ENCODE results near the gene C2CD2L. TPM values are rescaled to one million over a fixed set of nuclear protein-coding genes. Genes with fewer than 3 reads are reported as not detected.
"Not testable (repeated sequence)": the region's sequence is repeated elsewhere in the genome, so short reads cannot be mapped to it uniquely, and the experiment has no call there.

C2CD2L gene
- total RNA-seq, 1 donor from 2014 or later, result 9.6 TPM

DNA sequence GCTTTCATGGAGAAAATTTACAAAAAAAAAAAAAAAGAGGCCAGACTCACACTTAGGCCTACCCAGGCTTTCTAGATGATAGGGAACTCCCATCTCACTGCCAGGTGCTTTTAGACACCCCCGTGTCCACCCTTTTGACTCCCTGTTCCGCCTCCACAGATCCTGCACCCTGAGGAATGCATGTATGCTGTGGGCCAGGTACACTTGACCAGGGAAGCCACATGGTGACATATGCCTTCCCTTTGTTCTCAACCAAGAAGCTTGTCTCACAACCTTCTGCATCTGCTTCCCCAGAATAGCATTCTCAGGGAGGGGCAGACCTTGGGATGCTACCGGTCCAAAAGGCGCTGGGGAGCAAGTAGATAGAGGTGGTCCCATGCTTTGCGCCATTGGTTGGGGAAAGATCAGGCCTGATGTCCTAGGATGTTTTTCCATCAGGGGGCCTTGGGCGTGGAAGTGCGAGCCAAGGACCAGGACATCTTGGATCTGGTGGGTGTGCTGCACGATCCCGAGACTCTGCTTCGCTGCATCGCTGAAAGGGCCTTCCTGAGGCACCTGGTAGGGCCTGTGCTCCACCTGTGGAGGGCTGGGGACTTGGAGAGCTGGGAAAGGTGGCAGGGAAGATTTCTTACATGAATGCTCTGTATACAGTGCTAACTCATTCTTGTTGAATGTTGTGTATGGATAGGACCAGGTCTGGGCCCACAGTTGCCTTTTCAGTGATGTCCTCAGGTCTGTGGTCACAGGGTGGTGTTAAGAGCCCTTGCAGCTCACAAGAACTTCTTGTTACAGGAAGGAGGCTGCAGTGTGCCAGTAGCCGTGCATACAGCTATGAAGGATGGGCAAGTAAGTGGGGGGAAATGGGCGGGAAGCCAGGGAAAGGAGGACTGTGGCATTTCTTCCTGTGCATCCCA, 14.9 kb upstream of the C2CD2L start:
- intact Hi-C loops (cut with DNase I), result no loop called here
- DNase-seq (no peak), ATAC-seq (ENCODE audit: poor library complexity) (no peak)

DNA sequence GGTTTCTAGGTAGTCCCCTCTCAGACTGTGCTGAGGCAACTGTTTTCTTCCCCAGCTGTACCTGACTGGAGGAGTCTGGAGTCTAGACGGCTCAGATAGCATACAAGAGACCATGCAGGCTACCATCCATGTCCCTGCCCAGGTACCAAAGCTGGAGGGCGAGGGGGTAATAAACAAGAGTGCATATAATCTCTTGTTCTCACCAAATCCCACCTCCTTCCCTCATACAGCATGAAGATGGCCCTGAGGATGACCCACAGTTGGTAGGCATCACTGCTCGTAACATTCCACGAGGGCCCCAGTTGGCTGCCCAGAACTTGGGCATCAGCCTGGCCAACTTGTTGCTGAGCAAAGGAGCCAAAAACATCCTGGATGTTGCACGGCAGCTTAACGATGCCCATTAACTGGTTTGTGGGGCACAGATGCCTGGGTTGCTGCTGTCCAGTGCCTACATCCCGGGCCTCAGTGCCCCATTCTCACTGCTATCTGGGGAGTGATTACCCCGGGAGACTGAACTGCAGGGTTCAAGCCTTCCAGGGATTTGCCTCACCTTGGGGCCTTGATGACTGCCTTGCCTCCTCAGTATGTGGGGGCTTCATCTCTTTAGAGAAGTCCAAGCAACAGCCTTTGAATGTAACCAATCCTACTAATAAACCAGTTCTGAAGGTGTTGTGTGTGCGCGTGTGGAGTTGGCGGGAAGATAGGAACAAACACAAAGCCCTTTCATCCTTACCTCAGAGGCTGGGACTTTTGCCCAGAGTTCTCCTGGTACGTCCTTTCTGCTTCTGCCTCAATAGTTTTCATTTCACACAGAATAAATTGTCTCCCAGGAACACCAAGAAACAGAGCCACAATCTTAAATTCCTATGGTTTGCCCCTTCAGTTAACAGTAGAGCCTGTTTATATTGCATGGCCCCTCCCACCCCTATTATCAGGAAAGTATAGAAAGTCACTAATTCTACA, 14.0 kb upstream of the C2CD2L start:
- no peak for ATAC-seq (ENCODE audit: poor library complexity)
- DNase-seq, result no peak
- intact Hi-C loops (cut with DNase I), result no loop called here

DNA sequence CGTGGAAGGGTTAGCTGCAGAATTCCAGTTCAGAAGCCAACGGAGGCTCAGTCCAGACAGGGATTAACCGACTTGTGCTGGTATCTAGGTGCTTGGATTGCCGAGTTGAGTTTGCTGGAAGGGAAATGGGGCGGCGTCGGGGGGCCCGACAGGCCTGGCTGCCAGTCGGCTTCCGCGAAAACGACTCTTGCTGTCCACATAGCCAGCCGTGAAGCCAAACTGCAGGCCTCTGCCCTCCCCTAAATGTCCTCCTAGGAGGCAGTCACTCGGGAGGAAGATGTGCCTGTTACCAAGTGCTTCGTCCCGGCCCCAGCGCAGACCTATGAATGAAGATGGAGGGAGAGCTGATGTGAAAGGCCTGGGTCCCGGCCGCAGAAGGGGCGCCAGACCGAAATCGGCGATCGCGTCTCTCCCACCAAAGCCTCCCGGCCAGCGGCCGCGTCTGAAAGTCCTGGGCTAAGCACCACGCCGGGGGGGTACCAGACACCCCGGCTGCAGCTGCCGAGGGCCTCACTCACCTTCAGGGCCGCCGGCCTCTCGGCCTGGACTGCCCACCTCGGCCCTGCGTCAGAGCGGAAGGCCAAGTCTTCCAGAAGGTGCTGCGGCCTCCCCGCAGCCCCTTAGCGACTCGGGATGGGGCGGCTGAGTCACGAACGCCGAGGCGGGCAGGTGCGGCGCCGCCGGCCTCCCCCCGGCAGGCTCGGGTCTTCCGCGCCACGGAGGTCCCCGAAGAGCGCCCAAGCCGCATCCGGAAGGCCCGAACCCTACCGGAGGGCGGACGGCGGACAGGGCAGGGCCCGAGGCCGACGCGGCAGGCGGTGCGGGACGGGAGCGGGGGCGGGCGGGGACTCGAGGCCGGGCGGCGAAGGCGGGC, 13.0 kb upstream of the C2CD2L start:
- DNase-seq (no peak), ATAC-seq (ENCODE audit: poor library complexity) (peak; percentile 33)
- intact Hi-C loops (cut with DNase I), result loop anchor here (2.0 kb wide), 1 partner anchor 103 kb away; no protein-coding TSS in a partner anchor

DNA sequence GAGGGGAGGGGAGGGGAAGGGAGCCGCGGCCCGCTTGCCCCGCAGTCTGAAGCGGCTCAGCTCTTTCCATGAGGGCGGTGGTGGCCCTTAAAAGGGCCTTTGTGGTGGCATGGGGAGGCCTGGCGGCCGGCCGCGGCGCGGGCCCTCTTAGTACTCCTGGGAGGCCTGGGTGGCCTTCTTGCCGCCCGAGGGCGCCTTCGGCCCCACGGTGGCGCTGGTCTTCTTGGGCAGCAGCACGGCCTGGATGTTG, 12.4 kb upstream of the C2CD2L start:
- peak; percentile 91 for DNase-seq
- intact Hi-C loops (cut with DNase I), result loop anchor here (2.0 kb wide), 1 partner anchor 102 kb away; no protein-coding TSS in a partner anchor
- ATAC-seq (ENCODE audit: poor library complexity), result peak; percentile 89

DNA sequence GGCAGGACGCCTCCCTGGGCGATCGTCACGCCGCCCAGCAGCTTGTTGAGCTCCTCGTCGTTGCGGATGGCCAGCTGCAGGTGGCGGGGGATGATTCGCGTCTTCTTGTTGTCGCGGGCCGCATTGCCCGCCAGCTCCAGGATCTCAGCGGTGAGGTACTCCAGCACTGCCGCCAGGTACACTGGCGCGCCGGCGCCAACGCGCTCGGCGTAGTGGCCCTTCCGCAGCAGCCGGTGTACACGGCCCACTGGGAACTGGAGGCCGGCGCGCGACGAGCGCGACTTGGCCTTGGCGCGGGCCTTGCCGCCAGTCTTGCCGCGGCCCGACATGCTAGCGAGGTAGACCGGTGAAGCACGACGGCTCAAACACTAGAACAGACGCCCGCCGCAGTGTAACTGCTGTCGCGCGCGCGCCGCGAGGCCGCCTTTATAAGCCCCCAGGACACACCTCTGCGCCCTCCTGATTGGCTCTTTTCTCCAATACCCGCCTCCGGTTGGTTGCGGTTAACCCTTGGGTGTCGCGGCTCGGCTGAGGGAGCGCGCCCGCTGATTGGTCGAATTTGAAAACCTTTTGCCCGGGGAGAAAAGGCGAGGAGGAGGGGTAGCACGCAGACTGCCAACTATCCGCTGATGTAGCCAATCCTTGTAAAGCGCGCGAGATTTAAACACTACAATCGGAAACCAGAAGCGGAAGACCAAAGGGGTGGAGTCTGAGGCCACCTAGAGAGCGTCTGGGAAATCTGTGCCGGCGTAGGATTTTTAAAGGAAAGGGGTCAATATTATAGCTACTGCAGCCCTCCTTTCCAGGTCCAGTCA, 11.9 kb upstream of the C2CD2L start:
- peak; percentile 98 for DNase-seq
- ATAC-seq (ENCODE audit: poor library complexity), result peak; percentile 97
- intact Hi-C loops (cut with DNase I), result loop anchor here (2.0 kb wide), 1 partner anchor 102 kb away; no protein-coding TSS in a partner anchor

DNA sequence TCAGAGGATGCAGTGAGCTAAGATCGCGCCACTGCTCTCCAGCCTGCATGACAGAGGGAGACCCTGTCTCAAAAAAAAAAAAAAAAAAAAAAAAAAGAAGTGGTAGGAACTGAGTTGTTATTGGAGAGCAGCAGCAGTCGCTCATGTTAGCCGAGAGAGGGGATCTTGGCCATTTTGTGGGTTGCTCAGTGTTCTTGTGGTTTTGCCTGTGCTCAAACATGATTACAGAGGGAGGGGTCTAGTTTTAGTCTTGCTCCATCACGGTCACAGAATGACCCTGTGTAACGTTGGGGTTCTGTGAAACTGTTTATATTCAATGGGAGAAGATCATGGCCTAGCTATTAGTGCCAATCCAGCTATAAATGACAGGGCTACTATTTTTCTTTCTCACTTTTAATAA, 7.4 kb upstream of the C2CD2L start:
- intact Hi-C loops (cut with DNase I), result no loop called here
- ATAC-seq (ENCODE audit: poor library complexity) (no peak), DNase-seq (no peak)

DNA sequence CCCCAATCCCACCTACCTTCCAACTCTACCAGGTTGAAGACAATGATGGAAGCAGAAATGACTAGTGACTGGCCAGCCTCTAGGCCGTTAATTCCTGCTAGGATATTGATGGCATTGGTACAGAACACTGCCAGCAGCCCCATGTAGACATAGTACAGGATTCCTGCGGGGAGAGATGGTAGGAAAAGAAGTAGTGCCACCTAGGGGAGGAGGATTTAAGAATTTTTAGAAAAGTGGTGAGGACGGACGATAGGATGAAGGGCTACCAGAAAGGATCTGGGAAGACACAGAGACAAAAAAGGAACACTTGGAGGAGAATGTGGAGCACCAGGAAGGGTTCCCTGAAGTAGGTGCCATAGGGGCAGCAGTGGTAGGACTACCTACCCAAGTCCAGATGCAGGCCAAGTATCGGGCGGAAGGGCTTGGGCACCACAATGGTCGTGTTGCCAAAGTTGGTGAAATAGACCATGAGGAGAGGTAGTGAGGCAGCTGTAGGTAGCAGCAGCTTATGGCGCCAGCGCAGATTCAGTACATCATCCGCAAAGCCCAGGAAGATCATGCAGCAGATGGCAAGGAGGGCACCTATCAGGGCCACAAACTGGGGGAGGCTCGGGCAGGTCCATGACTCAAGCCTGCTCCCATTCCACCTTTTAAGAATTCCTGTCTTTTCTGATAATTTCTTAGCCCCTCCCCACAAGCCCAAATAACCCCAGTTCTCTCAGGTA, 6.7 kb upstream of the C2CD2L start:
- DNase-seq, result no peak
- intact Hi-C loops (cut with DNase I), result no loop called here
- ATAC-seq (ENCODE audit: poor library complexity), result no peak

DNA sequence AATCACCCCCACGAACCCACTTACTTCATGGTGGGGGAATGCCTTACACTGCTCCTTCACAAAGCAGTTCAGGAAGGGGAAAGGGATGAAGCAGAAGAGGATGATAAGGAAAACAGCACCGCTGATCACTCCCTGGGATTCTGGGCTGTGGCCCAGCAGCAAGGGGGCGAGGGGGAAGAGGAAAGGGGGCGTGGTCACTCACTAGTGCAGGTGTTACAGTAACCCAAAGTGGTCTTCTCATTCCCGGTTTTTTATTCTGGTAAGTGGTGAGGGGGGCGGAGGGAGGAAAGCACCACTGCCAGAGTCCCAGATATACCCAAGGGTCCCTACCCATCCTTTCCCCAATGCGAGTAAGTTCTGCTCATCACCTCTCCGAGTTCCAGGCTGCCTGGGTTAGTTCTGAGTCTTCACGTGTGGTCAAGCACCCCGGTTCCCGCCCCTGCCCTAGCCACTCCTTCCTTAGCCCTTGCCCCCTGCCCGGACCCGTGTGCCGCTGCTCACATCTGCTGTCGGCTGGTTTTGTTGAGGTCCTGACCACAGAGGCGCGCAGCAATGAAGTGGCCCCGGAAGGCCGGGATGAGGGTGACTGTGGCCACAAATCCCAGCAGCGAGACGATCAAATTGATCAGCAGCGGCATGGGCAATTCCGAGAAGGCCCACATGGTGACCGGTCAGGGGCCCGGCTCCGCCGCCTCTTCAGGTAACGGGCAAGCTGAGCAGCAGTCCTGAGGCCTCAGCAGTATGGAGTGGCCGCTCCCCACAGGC, 6.0 kb upstream of the C2CD2L start:
- no peak for DNase-seq
- peak; percentile 2 for ATAC-seq (ENCODE audit: poor library complexity)
- intact Hi-C loops (cut with DNase I), result no loop called here

DNA sequence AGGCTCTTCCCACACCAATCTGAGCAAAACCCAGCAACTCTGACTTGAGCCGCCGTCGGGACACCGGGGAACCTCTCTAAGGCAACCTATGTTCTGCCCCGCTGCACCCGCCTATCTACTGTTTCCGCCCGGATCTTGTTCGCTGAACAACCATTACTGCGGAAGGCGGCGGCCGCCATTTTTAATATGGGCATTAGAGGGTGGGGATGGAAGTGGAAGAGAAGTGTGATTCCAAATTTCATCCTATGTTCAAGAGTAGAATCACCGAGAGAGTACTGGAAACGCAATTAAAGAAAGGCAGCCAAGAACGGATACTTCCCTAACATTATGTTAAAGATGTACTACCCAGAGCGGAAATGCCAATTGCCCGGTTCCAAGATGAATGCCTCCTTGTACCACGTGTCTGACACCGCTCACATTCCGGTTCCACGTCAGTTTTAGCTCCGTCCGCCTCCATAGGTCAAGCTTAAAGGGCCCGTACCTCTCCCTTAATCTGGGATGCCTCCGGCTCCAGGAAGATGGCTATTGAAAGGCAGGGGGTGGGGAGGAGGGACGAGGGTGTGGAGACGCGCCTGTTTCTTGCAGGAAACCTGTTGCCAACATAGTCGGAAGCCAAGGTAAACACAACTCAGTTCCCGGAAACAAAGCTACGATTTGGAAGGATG, 5.3 kb upstream of the C2CD2L start, which contains the start of gene DPAGT1:
DPAGT1 (minus strand) TSS at position 95 of the 665 bp plus-strand sequence. CDS start 198 bp downstream, outside the sequence.
- ATAC-seq (ENCODE audit: poor library complexity), result peak; percentile 96
- intact Hi-C loops (cut with DNase I), result no loop called here

DNA sequence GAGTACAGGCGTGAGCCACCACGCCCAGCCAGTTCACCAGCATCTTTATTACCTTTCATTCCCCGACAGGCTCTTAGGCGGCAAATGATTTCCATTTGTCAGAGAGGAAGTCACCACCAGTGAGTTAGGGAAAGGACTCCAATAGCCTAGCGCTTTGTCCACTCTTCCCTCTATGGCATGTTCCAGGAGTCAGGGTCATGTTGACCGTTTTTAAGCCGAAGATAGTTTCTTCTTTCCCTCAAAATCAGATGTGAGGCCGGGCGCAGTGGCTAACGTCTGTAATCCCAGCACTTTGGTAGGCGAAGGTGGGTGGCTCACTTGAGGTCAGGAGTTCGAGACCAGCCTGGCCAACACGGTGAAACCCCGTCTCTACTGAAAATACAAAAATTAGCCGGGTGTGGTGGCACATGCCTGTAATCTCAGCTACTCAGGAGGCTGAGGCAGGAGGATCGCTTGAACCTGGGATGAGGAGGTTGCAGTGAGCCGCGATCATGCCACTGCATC, 3.9 kb upstream of the C2CD2L start:
- DNase-seq, result not testable (repeated sequence)

More for the DNA sequence above, 5.3 kb upstream of the C2CD2L start, which contains the start of gene DPAGT1:
- peak; percentile 91 for DNase-seq

DNA sequence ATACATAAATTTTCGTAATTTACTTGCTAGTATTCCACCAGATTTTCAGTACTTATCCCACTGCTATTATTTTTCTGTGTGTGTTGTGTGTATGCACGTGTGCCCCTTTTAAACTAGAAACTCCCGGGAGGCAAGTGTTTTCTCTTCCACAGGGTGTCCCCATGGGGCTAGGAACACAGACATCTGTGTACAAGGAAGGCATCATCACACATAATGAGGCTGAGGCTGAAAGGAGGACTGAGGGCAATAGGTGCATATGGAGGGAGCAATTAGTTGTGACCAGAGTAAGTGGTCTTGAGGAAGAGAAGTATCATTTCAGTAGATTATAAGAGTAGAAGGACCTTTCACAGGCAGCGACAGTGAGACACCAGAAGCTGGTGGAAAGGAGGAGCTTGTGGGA, 3.4 kb upstream of the C2CD2L start:
- intact Hi-C loops (cut with DNase I), result no loop called here
- ATAC-seq (ENCODE audit: poor library complexity) (no peak), DNase-seq (no peak)

More for the DNA sequence above, 3.9 kb upstream of the C2CD2L start:
- intact Hi-C loops (cut with DNase I); ATAC-seq (ENCODE audit: poor library complexity): not testable (repeated sequence)

DNA sequence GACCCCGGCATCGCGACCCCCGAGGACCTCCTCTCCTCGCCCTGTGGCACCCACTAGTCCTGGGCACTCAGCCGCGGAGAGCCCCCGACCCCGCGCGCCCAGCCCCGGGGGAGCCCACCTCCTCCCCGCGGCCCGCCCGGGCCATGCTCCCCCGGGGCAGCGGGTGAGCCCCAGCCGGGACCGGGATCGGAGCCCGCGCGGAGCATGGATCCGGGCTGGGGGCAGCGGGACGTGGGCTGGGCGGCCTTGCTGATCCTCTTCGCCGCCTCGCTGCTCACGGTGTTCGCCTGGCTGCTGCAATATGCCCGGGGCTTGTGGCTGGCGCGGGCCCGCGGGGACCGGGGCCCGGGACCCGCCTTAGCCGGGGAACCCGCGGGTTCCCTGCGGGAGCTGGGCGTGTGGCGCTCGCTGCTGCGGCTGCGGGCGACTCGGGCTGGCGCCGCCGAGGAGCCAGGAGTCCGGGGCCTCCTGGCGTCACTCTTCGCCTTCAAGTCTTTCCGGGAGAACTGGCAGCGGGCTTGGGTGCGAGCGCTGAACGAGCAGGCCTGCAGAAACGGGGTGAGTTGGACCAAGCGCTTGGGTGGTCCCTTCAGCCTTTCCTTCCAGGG, 498 bp downstream of the C2CD2L start:
- ATAC-seq (ENCODE audit: poor library complexity) (peak; percentile 36), DNase-seq (no peak)
- intact Hi-C loops (cut with DNase I), result no loop called here

DNA sequence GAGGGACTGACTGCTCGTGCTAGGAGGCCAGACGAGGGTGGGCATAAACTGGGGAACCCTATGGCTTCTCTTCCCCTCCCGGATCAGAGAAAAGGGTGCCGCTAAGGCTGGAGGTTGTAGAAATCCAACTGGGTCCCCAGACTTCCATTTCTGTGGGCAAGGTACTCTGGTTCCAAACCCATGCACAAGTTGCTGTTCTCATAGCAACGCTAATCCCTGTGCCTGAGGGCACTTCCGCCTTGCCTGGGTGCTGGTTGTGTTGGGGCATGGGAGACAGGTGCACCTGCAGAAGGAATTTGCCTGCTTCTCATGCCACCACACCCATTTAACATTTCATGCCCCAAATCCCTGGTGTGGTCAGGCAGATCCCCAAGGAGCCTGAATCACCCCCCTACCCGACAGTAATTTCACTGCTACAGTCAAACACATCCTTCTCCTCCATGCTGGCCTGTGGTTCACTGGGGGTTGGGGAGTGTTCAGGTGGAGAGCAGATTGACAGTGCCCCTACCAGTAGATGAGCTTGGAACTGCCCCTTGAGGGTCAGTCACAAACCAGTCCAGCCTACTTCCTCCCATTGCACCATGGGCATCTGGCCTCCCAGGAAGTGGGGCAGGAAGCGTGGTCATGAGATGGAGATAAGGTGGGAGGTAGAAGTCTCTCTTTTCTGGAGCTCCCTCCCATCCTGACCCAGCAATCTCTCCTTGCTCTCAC, 1.2 kb downstream of the C2CD2L start:
- ATAC-seq (ENCODE audit: poor library complexity), result no peak
- no peak for DNase-seq

DNA sequence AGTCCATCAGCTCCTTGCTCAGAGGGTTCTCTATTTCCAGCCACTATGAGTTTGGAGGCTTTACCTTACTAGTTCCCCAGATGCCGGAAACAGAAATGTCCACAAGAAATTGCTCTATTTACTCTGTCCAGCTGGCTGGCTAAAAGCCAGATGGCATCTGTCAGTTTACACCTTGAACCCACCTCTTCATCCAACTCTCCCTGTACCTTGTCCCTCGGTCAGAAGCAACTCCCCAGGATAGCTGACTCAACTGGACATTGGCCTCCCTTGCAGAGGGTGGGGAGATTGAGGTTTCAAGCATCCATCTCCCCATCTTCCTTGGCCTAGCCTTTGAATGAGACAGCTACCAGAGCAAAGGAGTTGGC, 1.7 kb downstream of the C2CD2L start:
- intact Hi-C loops (cut with DNase I), result no loop called here
- DNase-seq (no peak), ATAC-seq (ENCODE audit: poor library complexity) (no peak)

More for the DNA sequence above, 1.2 kb downstream of the C2CD2L start:
- intact Hi-C loops (cut with DNase I), result no loop called here

DNA sequence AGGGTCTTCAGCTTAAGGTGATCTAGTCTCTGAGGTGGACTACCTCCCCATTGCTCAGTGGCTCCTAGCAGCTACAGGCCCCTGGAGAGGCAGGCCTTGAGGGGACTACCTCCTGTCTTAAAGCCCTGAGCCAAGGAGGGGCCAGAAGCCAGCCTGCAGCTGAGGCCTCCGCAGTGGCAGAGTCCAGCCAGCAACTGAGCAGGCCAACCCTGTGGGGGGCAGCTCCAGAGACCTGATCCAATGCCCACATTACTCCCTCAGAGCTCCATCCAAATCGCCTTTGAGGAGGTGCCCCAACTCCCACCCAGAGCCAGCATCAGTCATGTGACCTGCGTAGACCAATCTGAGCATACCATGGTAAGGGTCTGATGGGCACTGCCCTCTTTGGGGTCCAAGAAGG, 2.7 kb downstream of the C2CD2L start:
- intact Hi-C loops (cut with DNase I), result no loop called here
- DNase-seq, result no peak

More for the DNA sequence above, 2.7 kb downstream of the C2CD2L start:
- ATAC-seq (ENCODE audit: poor library complexity), result no peak
